Spinal cord (tissue), 10 donors: ENCODE data around the gene CREB1. TPM values are rescaled to one million over a fixed set of nuclear protein-coding genes. Genes with fewer than 3 reads are reported as not detected.
A peak's percentile ranks its signal among the peaks of the same experiment; 100 is the strongest.
"Not testable (repeated sequence)": the region's sequence is repeated elsewhere in the genome, so short reads cannot be mapped to it uniquely, and the experiment has no call there.

Source experiments
- DNase-seq, 6 donors: peaks; one replicate each; pipeline versions ENCODE4 v3.0.0 to v3.0.0-alpha.2; 2013 to 2015; ENCODE audit warnings: low spot score in 6 of 6, low read depth in 4 of 6
- H3K27ac ChIP-seq: one replicate; pipeline ENCODE4 v1.5.1; 2013; ENCODE audit warnings: low read depth, low read length, control low read depth
- H3K27me3 ChIP-seq: one replicate; pipeline ENCODE4 v1.6.1; 2013; ENCODE audit warnings: low read length; ENCODE audit not compliant: control insufficient read depth, insufficient read depth
- H3K36me3 ChIP-seq: one replicate; pipeline ENCODE4 v1.6.1; 2013; ENCODE audit warnings: low read length; ENCODE audit not compliant: control insufficient read depth, insufficient read depth
- H3K4me1 ChIP-seq: one replicate; pipeline ENCODE4 v1.6.1; 2013; ENCODE audit warnings: low read length; ENCODE audit not compliant: control insufficient read depth, insufficient read depth
- H3K4me3 ChIP-seq: one replicate; pipeline ENCODE4 v1.5.1; 2013; ENCODE audit warnings: low read depth, low read length, control low read depth
- H3K9me3 ChIP-seq: one replicate; pipeline ENCODE4 v1.6.1; 2013; ENCODE audit warnings: low read length; ENCODE audit not compliant: control insufficient read depth, insufficient read depth
- WGBS: methylation state at CpG from one replicate; pipeline ENCODE4 v1.1.5; 2013; ENCODE audit warnings: missing lambda C conversion rate; ENCODE audit not compliant: insufficient coverage; 5-methylcytosine and 5-hydroxymethylcytosine counted together
- polyA plus RNA-seq, 2 donors: library from polyadenylated mRNA; unstranded; fragments of 120-200 nt; gene quantifications; one replicate each; pipeline ENCODE4 v1.2.1, GENCODE V29; 2013; ENCODE audit not compliant: insufficient read length in 2 of 2
- total RNA-seq, 2 donors: library from RNA; depleted of rRNA in 1 of 2; stranded (reverse); fragments of 120-200 nt in 1 of 2; fragments of >200 nt in 1 of 2; gene quantifications; one replicate each; pipeline versions ENCODE4 v1.2.3 to v1.2.4, GENCODE V29; 2013 to 2014
- donor health status: healthy.

Gene CREB1
- total and polyA plus RNA-seq, 4 donors = 32.3 to 82.6 (median 53.4) TPM

- Histone ChIP-seq H3K36me3 (no peaks in the 10 kb centered on the region), H3K4me3 (no peak overlapping the region), H3K4me1 (no peaks in the 10 kb centered on the region), H3K27ac (no peak overlapping the region), H3K9me3 (no peaks in the 10 kb centered on the region), H3K27me3 (no peaks in the 10 kb centered on the region)
- WGBS = no CpG with 5 or more reads among the region's 3 CpGs
- DNase-seq = no peak
Observed at GRCh38 chr2:207633686-207634085, 103.9 kb downstream of the CREB1 start.

- H3K27me3 ChIP-seq = no peaks in the 10 kb centered on the region
- H3K27ac ChIP-seq = no peak overlapping the region
- no peak for DNase-seq
- H3K36me3 ChIP-seq = no peaks in the 10 kb centered on the region
- no peak overlapping the region for H3K4me3 ChIP-seq
- H3K4me1 ChIP-seq = no peaks in the 10 kb centered on the region
- no peaks in the 10 kb centered on the region for H3K9me3 ChIP-seq
- 91% methylated on average over 10 of the region's 11 CpGs for WGBS
Observed at GRCh38 chr2:207635468-207636200, 105.9 kb downstream of the CREB1 start.

GRCh38 chr2:207639288-207639687, 109.5 kb downstream of the CREB1 start:
- H3K36me3 ChIP-seq, H3K27ac ChIP-seq, H3K27me3 ChIP-seq, H3K9me3 ChIP-seq, DNase-seq, H3K4me1 ChIP-seq, H3K4me3 ChIP-seq: not testable (repeated sequence)
- no CpG with 5 or more reads among the region's 3 CpGs for WGBS

DNA sequence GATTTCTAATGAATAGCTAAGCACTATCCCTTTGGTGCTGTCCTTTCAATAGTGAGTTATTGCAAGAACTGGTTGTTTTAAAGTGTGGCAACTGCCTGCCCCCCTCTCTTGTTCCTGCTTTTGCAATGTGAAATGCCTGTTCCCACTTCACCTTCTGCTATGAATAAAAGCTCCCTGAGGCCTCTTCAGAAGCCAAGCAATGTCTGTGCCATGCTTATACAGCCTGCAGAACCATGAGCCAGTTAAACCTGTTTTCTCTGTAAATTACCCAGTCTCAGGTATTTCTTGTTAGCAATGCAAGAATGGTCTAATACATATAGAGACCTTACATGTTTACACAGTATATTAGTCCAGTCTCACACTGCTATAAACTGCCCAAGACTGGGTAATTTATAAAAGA, 110.4 kb downstream of the CREB1 start:
- Histone ChIP-seq H3K27me3 (no peaks in the 10 kb centered on the region), H3K27ac (no peak overlapping the region), H3K4me1 (no peaks in the 10 kb centered on the region), H3K4me3 (no peak overlapping the region), H3K9me3 (no peaks in the 10 kb centered on the region), H3K36me3 (no peaks in the 10 kb centered on the region)
- no peak for DNase-seq

DNA sequence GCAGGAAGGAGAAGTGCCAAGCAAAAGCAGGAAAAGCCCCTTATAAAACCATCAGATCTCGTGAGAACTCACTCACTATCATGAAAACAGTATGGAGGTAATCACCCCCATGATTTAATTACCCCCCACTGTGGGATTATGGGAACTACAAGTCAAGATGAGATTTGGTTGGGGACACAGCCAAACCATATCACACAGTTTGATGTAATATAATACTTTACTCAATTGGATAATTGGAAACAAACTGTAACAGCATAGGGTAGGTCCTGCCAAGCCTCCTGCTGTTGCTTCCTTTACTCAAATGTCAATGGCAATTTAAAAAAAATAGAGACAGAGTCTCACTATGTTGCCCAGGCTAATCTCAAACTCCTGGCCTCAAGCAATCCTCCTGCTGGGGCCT, 110.9 kb downstream of the CREB1 start:
- Histone ChIP-seq H3K4me3 (no peak overlapping the region), H3K27ac (no peak overlapping the region), H3K4me1 (no peaks in the 10 kb centered on the region), H3K9me3 (no peaks in the 10 kb centered on the region), H3K36me3 (no peaks in the 10 kb centered on the region), H3K27me3 (no peaks in the 10 kb centered on the region)
- peak in 1 of 6 donors; percentile 12 for DNase-seq
- no CpG with 5 or more reads among the region's 1 CpG for WGBS

DNA sequence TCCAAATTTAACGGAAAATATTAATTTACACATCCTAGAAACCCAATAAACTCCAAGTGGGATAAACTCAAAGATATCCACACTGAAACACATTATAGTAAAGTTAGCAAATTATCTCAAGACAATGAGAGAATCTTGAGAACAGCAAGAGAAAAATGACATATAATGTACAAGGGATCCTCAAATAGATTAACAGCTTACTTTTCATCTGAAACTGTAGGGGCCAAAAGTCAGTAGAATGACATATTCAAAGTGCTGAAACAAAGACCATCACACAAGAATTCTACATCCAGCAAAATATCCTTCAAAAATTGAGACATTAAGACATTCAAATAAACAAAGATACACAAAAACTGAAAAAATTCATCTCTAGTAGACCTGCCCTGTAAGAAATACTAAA, 114.1 kb downstream of the CREB1 start:
- DNase-seq = no peak
- WGBS = no CpG with 5 or more reads among the region's 1 CpG
- H3K4me3 ChIP-seq = no peak overlapping the region
- H3K36me3 ChIP-seq = no peaks in the 10 kb centered on the region
- H3K9me3 ChIP-seq = no peaks in the 10 kb centered on the region
- H3K4me1 ChIP-seq = no peaks in the 10 kb centered on the region
- H3K27me3 ChIP-seq = no peaks in the 10 kb centered on the region
- H3K27ac ChIP-seq = no peak overlapping the region

- not testable (repeated sequence) for H3K27ac ChIP-seq, H3K27me3 ChIP-seq, H3K9me3 ChIP-seq, H3K4me3 ChIP-seq, DNase-seq, H3K4me1 ChIP-seq, H3K36me3 ChIP-seq
- 100% methylated on average over 4 of the region's 7 CpGs for WGBS
Observed at GRCh38 chr2:207646582-207646981, 116.8 kb downstream of the CREB1 start.

Other genes with a start within 250 kb of the CREB1 start
- gene METTL21A, start 95.4 kb downstream of the CREB1 start, total RNA-seq = 10 to 100 TPM; 25.7 to 34.5 TPM
- gene METTL21A, start 95.4 kb downstream of the CREB1 start, polyA plus RNA-seq = 10 to 100 TPM; 29.8 TPM
- 10 to 100 TPM; 14.4 to 19.0 TPM for gene CCNYL1, start 181.7 kb downstream of the CREB1 start, total RNA-seq
- gene CCNYL1, start 181.7 kb downstream of the CREB1 start, polyA plus RNA-seq = 10 to 100 TPM; 17.9 to 20.1 TPM
- gene FZD5, start 239.9 kb downstream of the CREB1 start, total RNA-seq = 1 to 10 TPM; 2.5 to 5.2 TPM
- gene FZD5, start 239.9 kb downstream of the CREB1 start, polyA plus RNA-seq = 1 to 10 TPM; 1.5 to 2.0 TPM